GM12878 (cell line): ENCODE measurements around the gene MRPS27. TPM values are rescaled to one million over a fixed set of nuclear protein-coding genes. Genes with fewer than 3 reads are reported as not detected.
A peak's percentile ranks its signal among the peaks of the same experiment; 100 is the strongest.

Experiments
- ATAC-seq: fragments of 200-7000 bp; cut with Tn5 transposase; 3 replicates; pipeline ENCODE4 v1.9.1; 2020; ENCODE audit warnings: mild to moderate bottlenecking, moderate library complexity
- BruUV-seq: library from RNA; stranded (reverse); fragments of 400-500 nt; replicated peaks from 2 replicates; lab custom pipeline; 2021; lab: Mats Ljungman, UMichigan
- CTCF ChIA-PET: fragments of 300-600 bp; sonication (Branson Sonifier 250); formaldehyde crosslinking; extraction: SDS; loops from one replicate; lab custom pipeline; 2021; ENCODE audit warnings: inconsistent platforms; lab: Yijun Ruan, JAX
- POLR2A ChIA-PET: fragments of 350-600 bp; formaldehyde crosslinking; extraction: SDS; loops from one replicate; lab custom pipeline; 2021; ENCODE audit warnings: inconsistent platforms; lab: Charles Lee
- RAD21 ChIA-PET: fragments of 300-600 bp; sonication (Branson Sonifier 250); formaldehyde crosslinking; loops from one replicate; lab custom pipeline; 2023; ENCODE audit warnings: antibody characterized with exemption; ENCODE audit not compliant: unreplicated experiment; lab: Charles Lee
- SMC1A ChIA-PET: fragments of 300-600 bp; sonication (Branson Sonifier 250); formaldehyde crosslinking; loops from one replicate; lab custom pipeline; 2023; ENCODE audit not compliant: unreplicated experiment, uncharacterized antibody; lab: Charles Lee
- DNase-seq: peaks from one replicate; pipeline ENCODE4 v3.0.0-alpha.2; 2011; ENCODE audit warnings: low read depth, low spot score
- FAIRE-seq: peaks from 3 replicates; lab custom pipeline; 2011; peaks lifted over from hg19 to GRCh38; lab: Jason Lieb, UNC
- H2AFZ ChIP-seq: 2 replicates; pipeline ENCODE4 v1.6.0; 2011; ENCODE audit warnings: low read depth, low read length, control low read depth; ENCODE audit not compliant: control insufficient read depth
- H3K27ac ChIP-seq: 2 replicates; pipeline ENCODE4 v1.5.1; 2011; ENCODE audit warnings: control low read depth; ENCODE audit not compliant: control insufficient read depth, insufficient read depth
- H3K27me3 ChIP-seq, 2 experiments: replicated peaks in 1 of 2; 2 replicates each; pipeline versions ENCODE4 v1.6.0 to v1.6.1; 2011; ENCODE audit warnings: low read length in 1 of 2; ENCODE audit not compliant: control insufficient read depth in 2 of 2, insufficient read depth in 2 of 2
- H3K36me3 ChIP-seq, 2 experiments: 2 replicates each; pipeline ENCODE4 v1.5.1; 2011; ENCODE audit warnings: low read length in 1 of 2; ENCODE audit not compliant: control insufficient read depth in 2 of 2, insufficient read depth in 2 of 2
- H3K4me1 ChIP-seq: 2 replicates; pipeline ENCODE4 v1.6.1; 2011; ENCODE audit warnings: mild to moderate bottlenecking, low read length, moderate library complexity, mixed read lengths; ENCODE audit not compliant: control insufficient read depth, insufficient read depth
- H3K4me2 ChIP-seq: 2 replicates; pipeline ENCODE4 v1.6.0; 2011; ENCODE audit warnings: control low read depth; ENCODE audit not compliant: control insufficient read depth, insufficient read depth
- H3K4me3 ChIP-seq: fragments of 200-600 bp; sonication (generic); 2 replicates; pipeline ENCODE4 v1.5.1; 2016
- H3K79me2 ChIP-seq: 2 replicates; pipeline ENCODE4 v1.6.0; 2011; ENCODE audit warnings: low read length; ENCODE audit not compliant: control insufficient read depth, insufficient read depth
- H3K9ac ChIP-seq: 2 replicates; pipeline ENCODE4 v1.8.0; 2011; ENCODE audit warnings: low read length, control low read depth, mixed read lengths; ENCODE audit not compliant: control insufficient read depth, insufficient read depth
- H3K9me3 ChIP-seq: replicated peaks from 3 replicates; pipeline ENCODE4 v1.5.1; 2011; ENCODE audit warnings: mild to moderate bottlenecking, low read length; ENCODE audit not compliant: control insufficient read depth, insufficient read depth
- H4K20me1 ChIP-seq: 2 replicates; pipeline ENCODE4 v1.6.0; 2011; ENCODE audit not compliant: control insufficient read depth, insufficient read depth
- CTCF ChIP-seq, 3 experiments: IDR thresholded peaks in 2 of 3; conservative IDR thresholded peaks in 1 of 3; 2 replicates each; pipeline ENCODE4 v1.5.1; 2011; ENCODE audit warnings: low read depth in 3 of 3, low read length in 3 of 3, mild to moderate bottlenecking in 3 of 3, control low read depth in 2 of 3, moderate library complexity in 2 of 3, inconsistent platforms in 1 of 3, mixed read lengths in 1 of 3; ENCODE audit not compliant: control insufficient read depth in 2 of 3, insufficient read depth in 1 of 3; ENCODE audit errors: extremely low read depth in 1 of 3
- EP300 ChIP-seq, 2 experiments: fragments of 150-350 bp in 1 of 2; IDR thresholded peaks; 2 replicates each; pipeline ENCODE4 v1.6.1; 2011 to 2012; ENCODE audit warnings: low read depth in 2 of 2, low read length in 2 of 2, borderline replicate concordance in 1 of 2, improper control_type of control experiment in 1 of 2, inconsistent platforms in 1 of 2; ENCODE audit not compliant: control insufficient read depth in 1 of 2
- EZH2 ChIP-seq: IDR thresholded peaks from 2 replicates; pipeline ENCODE4 v1.6.1; 2012; ENCODE audit warnings: low read depth, mild to moderate bottlenecking, control low read depth, inconsistent platforms, low read length, borderline replicate concordance; ENCODE audit not compliant: control insufficient read depth
- HDAC6 ChIP-seq: fragments of 200-600 bp; sonication (generic); IDR thresholded peaks from one replicate; pipeline ENCODE4 v1.8.0; 2017; ENCODE audit warnings: antibody characterized with exemption; ENCODE audit not compliant: unreplicated experiment
- IRF3 ChIP-seq: fragments of 450-650 bp; IDR thresholded peaks from 2 replicates; pipeline ENCODE4 v1.6.1; 2014; ENCODE audit warnings: mild to moderate bottlenecking
- KAT2A ChIP-seq: conservative IDR thresholded peaks from 2 replicates; pipeline ENCODE4 v1.6.1; 2011; ENCODE audit warnings: low read depth, low read length; ENCODE audit not compliant: control insufficient read depth
- NFXL1 ChIP-seq: fragments of 450-650 bp; IDR thresholded peaks from 2 replicates; pipeline ENCODE4 v1.6.1; 2017; ENCODE audit warnings: antibody characterized with exemption, mild to moderate bottlenecking, borderline replicate concordance
- RAD51 ChIP-seq: fragments of 450-650 bp; IDR thresholded peaks from 2 replicates; pipeline ENCODE4 v1.6.1; 2016; ENCODE audit warnings: moderate library complexity, mild to moderate bottlenecking, inconsistent platforms
- RFX5 ChIP-seq: IDR thresholded peaks from 2 replicates; pipeline ENCODE4 v1.6.1; 2011; ENCODE audit warnings: low read depth, low read length, improper control_type of control experiment
- RUNX3 ChIP-seq: IDR thresholded peaks from 2 replicates; pipeline ENCODE4 v1.6.1; 2012; ENCODE audit warnings: low read length, inconsistent platforms
- SMARCA5 ChIP-seq: fragments of 450-650 bp; IDR thresholded peaks from 2 replicates; pipeline ENCODE4 v1.6.1; 2017; ENCODE audit warnings: mild to moderate bottlenecking
- SRF ChIP-seq, 2 experiments: IDR thresholded peaks; 2 replicates each; pipeline ENCODE4 v1.6.1; 2011; ENCODE audit warnings: low read depth in 2 of 2, low read length in 2 of 2, mild to moderate bottlenecking in 1 of 2, moderate library complexity in 1 of 2
- TARDBP ChIP-seq: IDR thresholded peaks from 2 replicates; pipeline ENCODE4 v1.6.1; 2016; ENCODE audit warnings: borderline replicate concordance
- USF1 ChIP-seq: IDR thresholded peaks from 2 replicates; pipeline ENCODE4 v1.6.1; 2011; ENCODE audit warnings: borderline replicate concordance, low read depth, mild to moderate bottlenecking, moderate library complexity, mixed read lengths, low read length; ENCODE audit not compliant: insufficient read depth; ENCODE audit errors: extremely low read length
- YY1 ChIP-seq: IDR thresholded peaks from 2 replicates; pipeline ENCODE4 v1.6.1; 2011; ENCODE audit warnings: low read depth, mild to moderate bottlenecking, low read length
- ZNF24 ChIP-seq: fragments of 450-650 bp; IDR thresholded peaks from 2 replicates; pipeline ENCODE4 v1.6.1; 2017; ENCODE audit warnings: antibody characterized with exemption, mild to moderate bottlenecking
- WGBS: methylation state at CpG from one replicate; pipeline ENCODE4 v1.1.6; 2016; ENCODE audit warnings: low lambda C conversion rate; ENCODE audit not compliant: insufficient replicate concordance, insufficient coverage; ENCODE audit errors: missing lambda C conversion rate; 5-methylcytosine and 5-hydroxymethylcytosine counted together
- in situ Hi-C: fragments of 300-500 bp; cut with MboI; formaldehyde crosslinking; loops from 9 replicates; pipeline ENCODE4 v1.14.3; 2018; ENCODE audit warnings: mixed read lengths
- intact Hi-C: fragments of 100-400 bp; cut with micrococcal nuclease; formaldehyde crosslinking; loops from one replicate; pipeline ENCODE4 v1.14.2; 2022; ENCODE audit not compliant: unreplicated experiment
- polyA plus RNA-seq, 11 experiments: library from polyadenylated mRNA; depleted of rRNA in 4 of 11; unstranded in 6 of 11; stranded (reverse) in 5 of 11; fragments of >200 nt; fragmentation: Nextera tagmentation in 4 of 11; fragmentation: Illumina TruSeq in 1 of 11; extraction: Ambion mirVana in 4 of 11; extraction: Trizol in 1 of 11; gene quantifications; 1 replicate in 1 of 11; 2 replicates in 10 of 11; pipeline versions ENCODE4 v1.2.1 to v1.2.3, GENCODE V29; 2011 to 2016; ENCODE audit warnings: inconsistent platforms in 2 of 11, missing spikeins in 2 of 11, low read depth in 1 of 11
- total RNA-seq, 4 experiments: library from RNA; depleted of rRNA in 3 of 4; stranded (reverse); fragments of >200 nt in 3 of 4; fragmentation: Illumina TruSeq in 1 of 4; extraction: Trizol in 1 of 4; gene quantifications; 2 replicates each; pipeline versions ENCODE4 v1.2.1 to v1.2.3, GENCODE V29; 2013 to 2021

Gene MRPS27
- total and polyA plus RNA-seq, 10 of the 15 experiments (the other 5 are each of a cell fraction or from before 2014, with no cell fraction given): 61.0 to 128 (median 93.0) TPM

- TF ChIP-seq EZH2: no peak
- TF ChIP-seq HDAC6: no peak
- TF ChIP-seq RAD51: no peak
- no peak for TF ChIP-seq KAT2A
- TF ChIP-seq RFX5: no peak
- no peak for TF ChIP-seq USF1
Observed at GRCh38 chr5:72281430-72281763, 38.6 kb downstream of the MRPS27 start (continued).

- Histone ChIP-seq H3K9me3 (no peaks in the 10 kb centered on the region; the same call in 2 of the 3 replicates), H4K20me1 (no peaks in the 10 kb centered on the region), H3K9ac (no peak overlapping the region), H2AFZ (no peak overlapping the region), H3K27ac (no peak overlapping the region), H3K4me1 (no peaks in the 10 kb centered on the region; the same call in 1 of the 2 replicates), H3K36me3 (peaks cover 2 to 17% of the 10 kb centered on the region in 2 experiments; a peak in 2 of 4 replicates), H3K4me3 (no peak overlapping the region), H3K4me2 (no peak overlapping the region), H3K79me2 (peaks cover 3% of the 10 kb centered on the region), H3K27me3 (no peaks in the 10 kb centered on the region)
- ATAC-seq (peak; percentile 57; the same call in 2 of the 3 replicates), DNase-seq (no peak), FAIRE-seq (no peak)
- ChIA-PET CTCF (interaction anchor here (1.0 to 8.5 kb wide), 11 partner anchors 11 to 247 kb away, joined by 3 to 59 read pairs (median 6); no protein-coding TSS in a partner anchor), RAD21 (interaction anchor here (1.1 kb wide), 1 partner anchor 9 kb away, joined by 3 read pairs; no protein-coding TSS in a partner anchor), POLR2A (interaction anchor here (0.5 to 0.9 kb wide), 2 partner anchors 12 to 26 kb away, joined by 3 to 6 read pairs; no protein-coding TSS in a partner anchor), SMC1A (interaction anchor here (0.6 to 2.2 kb wide), 8 partner anchors 9 to 265 kb away, joined by 3 to 10 read pairs (median 5); no protein-coding TSS in a partner anchor)
- WGBS: 93% methylated on average over 2 of the region's 2 CpGs
- no TSS peak for BruUV-seq
- in situ Hi-C loops (no loop called here), intact Hi-C loops (no loop called here)
- no peak for TF ChIP-seq NFXL1
- peak; percentile 17 to 42 (median 37); a peak in 4 of 6 replicates for TF ChIP-seq CTCF (IDR thresholded peaks at IDR 0.05 in 2 of 3, conservative IDR thresholded peaks at IDR 0.05 in 1 of 3; ENCODE audit: control insufficient read depth in 2 of 3, extremely low read depth in 1 of 3, insufficient read depth in 1 of 3, low read depth in 3 of 3, low read length in 3 of 3)
- no peak for TF ChIP-seq SMARCA5
- no peak for TF ChIP-seq ZNF24
- no peak for TF ChIP-seq TARDBP
- TF ChIP-seq SRF (IDR thresholded peaks at IDR 0.05; ENCODE audit: low read depth in 2 of 2, low read length in 2 of 2): no peak
- no peak for TF ChIP-seq USF1
- no peak for TF ChIP-seq IRF3
- no peak for TF ChIP-seq EP300 (IDR thresholded peaks at IDR 0.05; ENCODE audit: borderline replicate concordance in 1 of 2, control insufficient read depth in 1 of 2, low read depth in 2 of 2, low read length in 2 of 2)
- peak; percentile 40; the same call in 1 of the 2 replicates for TF ChIP-seq RUNX3
- no peak for TF ChIP-seq YY1
Observed at GRCh38 chr5:72280581-72281069, 39.4 kb downstream of the MRPS27 start.
